ENCODE measurements around the gene TTC21A.

- no peak for TF ChIP-seq PATZ1 (CRISPR knock-in tag; IDR thresholded peaks at IDR 0.05; ENCODE audit: borderline replicate concordance)
- no peak for TF ChIP-seq RARB (CRISPR knock-in tag; IDR thresholded peaks at IDR 0.05)
- no peak for TF ChIP-seq BACH2 (CRISPR knock-in tag; IDR thresholded peaks at IDR 0.05; ENCODE audit: borderline replicate concordance)
- TF ChIP-seq ISL1 (CRISPR knock-in tag; IDR thresholded peaks at IDR 0.05) = no peak
- no peak for TF ChIP-seq ARNTL (CRISPR knock-in tag; IDR thresholded peaks at IDR 0.05; ENCODE audit: borderline replicate concordance, low read depth)
- TF ChIP-seq ZFP30 (CRISPR knock-in tag; IDR thresholded peaks at IDR 0.05) = no peak
- TF ChIP-seq ZNF70 (CRISPR knock-in tag; IDR thresholded peaks at IDR 0.05) = no peak
- no peak for TF ChIP-seq CSDC2 (CRISPR knock-in tag; IDR thresholded peaks at IDR 0.05)
- TF ChIP-seq, protein P1, sequence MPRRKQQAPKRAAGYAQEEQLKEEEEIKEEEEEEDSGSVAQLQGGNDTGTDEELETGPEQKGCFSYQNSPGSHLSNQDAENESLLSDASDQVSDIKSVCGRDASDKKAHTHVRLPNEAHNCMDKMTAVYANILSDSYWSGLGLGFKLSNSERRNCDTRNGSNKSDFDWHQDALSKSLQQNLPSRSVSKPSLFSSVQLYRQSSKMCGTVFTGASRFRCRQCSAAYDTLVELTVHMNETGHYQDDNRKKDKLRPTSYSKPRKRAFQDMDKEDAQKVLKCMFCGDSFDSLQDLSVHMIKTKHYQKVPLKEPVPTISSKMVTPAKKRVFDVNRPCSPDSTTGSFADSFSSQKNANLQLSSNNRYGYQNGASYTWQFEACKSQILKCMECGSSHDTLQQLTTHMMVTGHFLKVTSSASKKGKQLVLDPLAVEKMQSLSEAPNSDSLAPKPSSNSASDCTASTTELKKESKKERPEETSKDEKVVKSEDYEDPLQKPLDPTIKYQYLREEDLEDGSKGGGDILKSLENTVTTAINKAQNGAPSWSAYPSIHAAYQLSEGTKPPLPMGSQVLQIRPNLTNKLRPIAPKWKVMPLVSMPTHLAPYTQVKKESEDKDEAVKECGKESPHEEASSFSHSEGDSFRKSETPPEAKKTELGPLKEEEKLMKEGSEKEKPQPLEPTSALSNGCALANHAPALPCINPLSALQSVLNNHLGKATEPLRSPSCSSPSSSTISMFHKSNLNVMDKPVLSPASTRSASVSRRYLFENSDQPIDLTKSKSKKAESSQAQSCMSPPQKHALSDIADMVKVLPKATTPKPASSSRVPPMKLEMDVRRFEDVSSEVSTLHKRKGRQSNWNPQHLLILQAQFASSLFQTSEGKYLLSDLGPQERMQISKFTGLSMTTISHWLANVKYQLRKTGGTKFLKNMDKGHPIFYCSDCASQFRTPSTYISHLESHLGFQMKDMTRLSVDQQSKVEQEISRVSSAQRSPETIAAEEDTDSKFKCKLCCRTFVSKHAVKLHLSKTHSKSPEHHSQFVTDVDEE (CRISPR knock-in tag; IDR thresholded peaks at IDR 0.05) = no peak
- no peak for TF ChIP-seq ZC3H10 (CRISPR knock-in tag; IDR thresholded peaks at IDR 0.05)
These were observed 7.6 kb upstream of the TTC21A start for GRCh38 chr3:39099738-39100499.

All from SK-N-SH treated with all-trans-retinoic acid at 6 μM for 48 hours (cell line).